AG09309 (cell line): ENCODE measurements around the gene TMEM203.

ENCODE experiments used
- DNase-seq: peaks from one replicate; pipeline ENCODE4 v3.0.0-alpha.2; 2010; ENCODE audit warnings: low read depth
- H3K4me3 ChIP-seq: 2 replicates; pipeline ENCODE4 v1.5.1; 2011; ENCODE audit warnings: mild to moderate bottlenecking, low read depth, low read length, moderate library complexity; ENCODE audit not compliant: control insufficient read depth
- TF ChIP-seq, protein P1 (sequence below): IDR thresholded peaks from 2 replicates; pipeline ENCODE4 v1.5.1; 2011; ENCODE audit warnings: mild to moderate bottlenecking, low read depth, low read length, inconsistent platforms; ENCODE audit not compliant: insufficient read depth, control insufficient read depth; ENCODE audit errors: missing control alignments

Gene TMEM203

GRCh38 chr9:137222190-137223077 lies 17.0 kb upstream of the TMEM203 start, which contains the start of gene RNF208:
Gene RNF208, minus strand, starts transcription at chr9:137222240. Its CDS starts 1,028 bp downstream, at chr9:137221212.
- DNase-seq, result no peak
- TF ChIP-seq, protein P1, sequence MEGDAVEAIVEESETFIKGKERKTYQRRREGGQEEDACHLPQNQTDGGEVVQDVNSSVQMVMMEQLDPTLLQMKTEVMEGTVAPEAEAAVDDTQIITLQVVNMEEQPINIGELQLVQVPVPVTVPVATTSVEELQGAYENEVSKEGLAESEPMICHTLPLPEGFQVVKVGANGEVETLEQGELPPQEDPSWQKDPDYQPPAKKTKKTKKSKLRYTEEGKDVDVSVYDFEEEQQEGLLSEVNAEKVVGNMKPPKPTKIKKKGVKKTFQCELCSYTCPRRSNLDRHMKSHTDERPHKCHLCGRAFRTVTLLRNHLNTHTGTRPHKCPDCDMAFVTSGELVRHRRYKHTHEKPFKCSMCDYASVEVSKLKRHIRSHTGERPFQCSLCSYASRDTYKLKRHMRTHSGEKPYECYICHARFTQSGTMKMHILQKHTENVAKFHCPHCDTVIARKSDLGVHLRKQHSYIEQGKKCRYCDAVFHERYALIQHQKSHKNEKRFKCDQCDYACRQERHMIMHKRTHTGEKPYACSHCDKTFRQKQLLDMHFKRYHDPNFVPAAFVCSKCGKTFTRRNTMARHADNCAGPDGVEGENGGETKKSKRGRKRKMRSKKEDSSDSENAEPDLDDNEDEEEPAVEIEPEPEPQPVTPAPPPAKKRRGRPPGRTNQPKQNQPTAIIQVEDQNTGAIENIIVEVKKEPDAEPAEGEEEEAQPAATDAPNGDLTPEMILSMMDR, result no peak
- H3K4me3 ChIP-seq, result peak within 1 kb of the TSS; percentile 91

DNA sequence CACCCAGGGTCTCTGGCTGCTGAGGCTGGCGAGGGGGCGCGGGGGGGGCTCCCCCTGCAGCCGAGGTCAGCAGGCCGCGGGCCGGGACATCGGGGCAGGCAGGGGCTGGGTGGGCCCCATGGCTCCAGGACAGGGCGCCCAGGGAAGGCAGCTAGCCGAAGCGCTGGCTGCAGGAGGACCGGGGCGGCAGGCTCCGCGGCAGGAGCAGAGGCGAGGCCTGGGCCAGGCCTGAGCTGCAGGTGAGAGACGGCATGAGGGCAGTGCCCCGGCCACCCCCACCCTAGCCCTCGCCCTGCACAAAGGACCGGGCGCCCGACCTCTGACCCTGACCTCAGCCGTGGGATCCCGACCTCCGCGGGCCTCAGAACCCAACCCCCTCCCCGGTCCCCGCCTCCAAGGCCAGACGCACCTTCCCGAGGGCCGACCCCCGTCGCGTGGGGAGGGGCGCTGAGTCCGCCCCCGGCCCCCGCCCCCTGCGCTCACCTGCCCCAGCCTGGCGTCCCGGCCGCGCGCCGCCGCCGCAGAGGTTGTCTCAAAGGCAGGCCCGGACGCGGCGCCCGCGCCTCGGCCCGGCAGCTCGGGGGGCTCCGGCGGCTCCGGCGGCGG lies 16.2 kb upstream of the TMEM203 start:
- DNase-seq, result no peak
- H3K4me3 ChIP-seq, result peak overlapping the region; percentile 29
- TF ChIP-seq, protein P1, result no peak

- TF ChIP-seq, protein P1, result no peak
- no peak overlapping the region for H3K4me3 ChIP-seq
- no peak for DNase-seq
Measured at GRCh38 chr9:137221095-137221505, 15.7 kb upstream of the TMEM203 start.

DNA sequence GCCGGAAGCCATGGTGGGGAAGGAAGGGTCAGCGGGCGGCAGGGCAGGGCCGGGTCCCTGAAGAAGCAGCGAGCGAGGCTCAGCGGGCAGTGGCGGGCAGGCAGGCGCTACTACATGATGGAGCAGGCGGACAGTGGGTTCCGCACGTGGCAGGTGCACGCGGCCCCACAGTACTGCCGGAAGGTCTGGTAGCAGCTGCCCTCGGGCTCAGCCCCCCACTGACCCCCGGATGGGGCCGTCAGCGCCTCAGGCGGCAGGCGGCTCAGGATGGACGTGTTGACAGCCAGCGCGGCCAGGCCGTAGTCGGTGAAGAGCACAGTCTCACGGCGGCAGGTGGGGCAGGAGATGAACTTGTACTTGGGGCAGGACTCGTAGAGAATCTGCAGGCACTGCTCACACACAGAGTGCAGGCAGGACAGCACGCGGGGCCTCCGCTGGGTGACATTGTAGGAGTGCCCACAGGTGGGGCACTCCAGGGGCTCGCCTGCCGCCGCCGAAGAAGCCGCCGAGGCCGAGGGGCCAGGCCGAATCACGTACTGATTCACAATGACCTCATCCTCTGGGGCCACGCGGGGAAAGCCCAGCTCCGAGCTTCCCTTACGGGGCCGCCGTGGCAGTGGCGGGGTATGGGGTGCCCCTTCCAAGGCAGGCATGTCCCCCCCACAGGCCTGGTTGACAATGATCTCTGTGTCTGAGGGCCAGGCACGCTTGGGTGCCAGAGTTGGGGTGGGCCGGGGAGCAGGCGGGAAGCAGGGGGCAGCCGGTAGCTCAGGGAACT lies 15.1 kb upstream of the TMEM203 start:
- H3K4me3 ChIP-seq, result no peak overlapping the region
- TF ChIP-seq, protein P1, result no peak
- no peak for DNase-seq

GRCh38 chr9:137219757-137220316 lies 14.4 kb upstream of the TMEM203 start:
- H3K4me3 ChIP-seq, result no peak overlapping the region
- DNase-seq, result no peak
- TF ChIP-seq, protein P1, result no peak

GRCh38 chr9:137218754-137219271 lies 13.4 kb upstream of the TMEM203 start:
- TF ChIP-seq, protein P1, result no peak
- no peak overlapping the region for H3K4me3 ChIP-seq
- DNase-seq, result no peak
